ENCODE measurements around the gene PRPF8.
"Not testable (repeated sequence)": the region's sequence is repeated elsewhere in the genome, so short reads cannot be mapped to it uniquely, and the experiment has no call there.

Gene PRPF8

GRCh38 chr17:1697681-1698080 lies 13.0 kb upstream of the PRPF8 start:
- no peak overlapping the region for H3K4me3 ChIP-seq (ENCODE audit: low read length)
- no peak for DNase-seq (ENCODE audit: low read depth)
- TF ChIP-seq CTCF (conservative IDR thresholded peaks at IDR 0.05; ENCODE audit: low read depth, low read length): no peak

GRCh38 chr17:1695365-1695764 lies 10.7 kb upstream of the PRPF8 start:
- no peak for TF ChIP-seq CTCF (conservative IDR thresholded peaks at IDR 0.05; ENCODE audit: low read depth, low read length)
- DNase-seq (ENCODE audit: low read depth): no peak
- H3K4me3 ChIP-seq (ENCODE audit: low read length): no peak overlapping the region

- no peak overlapping the region for H3K4me3 ChIP-seq (ENCODE audit: low read length)
- no peak for TF ChIP-seq CTCF (conservative IDR thresholded peaks at IDR 0.05; ENCODE audit: low read depth, low read length)
- no peak for DNase-seq (ENCODE audit: low read depth)
Measured at GRCh38 chr17:1693339-1693738, 8.7 kb upstream of the PRPF8 start.

- no peak for DNase-seq (ENCODE audit: low read depth)
- H3K4me3 ChIP-seq (ENCODE audit: low read length): no peak overlapping the region
- TF ChIP-seq CTCF (conservative IDR thresholded peaks at IDR 0.05; ENCODE audit: low read depth, low read length): no peak
Measured at GRCh38 chr17:1690544-1691221, 6.0 kb upstream of the PRPF8 start.

- H3K4me3 ChIP-seq (ENCODE audit: low read length); DNase-seq (ENCODE audit: low read depth): not testable (repeated sequence)
Measured at GRCh38 chr17:1688405-1688804, 3.7 kb upstream of the PRPF8 start.

GRCh38 chr17:1686086-1686485 lies 1.4 kb upstream of the PRPF8 start:
- DNase-seq (ENCODE audit: low read depth): no peak
- H3K4me3 ChIP-seq (ENCODE audit: low read length): no peak overlapping the region
- no peak for TF ChIP-seq CTCF (conservative IDR thresholded peaks at IDR 0.05; ENCODE audit: low read depth, low read length)

- no peak for TF ChIP-seq CTCF (conservative IDR thresholded peaks at IDR 0.05; ENCODE audit: low read depth, low read length)
- DNase-seq (ENCODE audit: low read depth): no peak
- H3K4me3 ChIP-seq (ENCODE audit: low read length): peak overlapping the region; percentile 84
Measured at GRCh38 chr17:1683459-1683858, 1.2 kb downstream of the PRPF8 start.

Data from retinal pigment epithelial cell (primary cell).